Liver (tissue), 9 donors: ENCODE data around the gene PRKD1. TPM values are rescaled to one million over a fixed set of nuclear protein-coding genes. Genes with fewer than 3 reads are reported as not detected.
"Not testable (repeated sequence)": the region's sequence is repeated elsewhere in the genome, so short reads cannot be mapped to it uniquely, and the experiment has no call there.

Experiments used
- DNase-seq: peaks from one replicate; pipeline ENCODE4 v3.0.0-alpha.2; 2017; ENCODE audit warnings: low spot score
- H3K27ac ChIP-seq, 2 donors: one replicate each; pipeline ENCODE4 v1.7.0; 2013; ENCODE audit warnings: inconsistent platforms in 2 of 2, low read length in 2 of 2, control low read depth in 1 of 2, low read depth in 1 of 2, mild to moderate bottlenecking in 1 of 2
- H3K27me3 ChIP-seq, 4 donors: one replicate each; pipeline versions ENCODE4 v1.6.1 to v1.7.0; 2013; ENCODE audit warnings: low read length in 3 of 4, inconsistent platforms in 1 of 4, mild to moderate bottlenecking in 1 of 4, moderate library complexity in 1 of 4; ENCODE audit not compliant: control insufficient read depth in 4 of 4, insufficient read depth in 4 of 4
- H3K36me3 ChIP-seq, 4 donors: one replicate each; pipeline versions ENCODE4 v1.6.1 to v1.7.0; 2013; ENCODE audit warnings: low read length in 3 of 4, mild to moderate bottlenecking in 3 of 4, low read depth in 1 of 4, moderate library complexity in 1 of 4; ENCODE audit not compliant: control insufficient read depth in 4 of 4, insufficient read depth in 3 of 4
- H3K4me1 ChIP-seq, 4 donors: one replicate each; pipeline versions ENCODE4 v1.6.1 to v1.7.0; 2013; ENCODE audit warnings: low read length in 3 of 4, mild to moderate bottlenecking in 3 of 4, moderate library complexity in 1 of 4; ENCODE audit not compliant: control insufficient read depth in 4 of 4, insufficient read depth in 4 of 4
- H3K4me3 ChIP-seq, 3 donors: one replicate each; pipeline versions ENCODE4 v1.6.1 to v1.7.0; 2013; ENCODE audit warnings: low read length in 3 of 3, control low read depth in 1 of 3, low read depth in 1 of 3, mild to moderate bottlenecking in 1 of 3
- H3K9ac ChIP-seq, 2 donors: one replicate each; pipeline ENCODE4 v1.7.0; 2013; ENCODE audit warnings: low read length in 2 of 2, mild to moderate bottlenecking in 2 of 2, moderate library complexity in 2 of 2, control low read depth in 1 of 2, low read depth in 1 of 2
- H3K9me3 ChIP-seq, 4 donors: one replicate each; pipeline versions ENCODE4 v1.6.1 to v1.7.0; 2013; ENCODE audit warnings: low read length in 3 of 4; ENCODE audit not compliant: control insufficient read depth in 4 of 4
- ATF3 ChIP-seq: IDR thresholded peaks from 2 replicates; pipeline ENCODE4 v1.6.1; 2016; ENCODE audit warnings: antibody characterized with exemption
- EGR1 ChIP-seq, 2 donors: IDR thresholded peaks; 2 replicates each; pipeline ENCODE4 v1.6.1; 2016 to 2018; ENCODE audit warnings: antibody characterized with exemption in 2 of 2, low read depth in 2 of 2
- FOXA2 ChIP-seq: IDR thresholded peaks from 2 replicates; pipeline ENCODE4 v1.6.1; 2016; ENCODE audit warnings: antibody characterized with exemption
- GABPA ChIP-seq, 2 donors: IDR thresholded peaks in 1 of 2; conservative IDR thresholded peaks in 1 of 2; 2 replicates each; pipeline ENCODE4 v1.6.1; 2016; ENCODE audit warnings: antibody characterized with exemption in 2 of 2, mild to moderate bottlenecking in 1 of 2, moderate library complexity in 1 of 2
- HNF4A ChIP-seq, 2 donors: conservative IDR thresholded peaks; 2 replicates each; pipeline ENCODE4 v1.6.1; 2016; ENCODE audit warnings: antibody characterized with exemption in 2 of 2, mild to moderate bottlenecking in 2 of 2
- HNF4G ChIP-seq: IDR thresholded peaks from 2 replicates; pipeline ENCODE4 v1.6.1; 2016; ENCODE audit warnings: antibody characterized with exemption
- JUND ChIP-seq, 2 donors: IDR thresholded peaks; 2 replicates each; pipeline ENCODE4 v1.6.1; 2016; ENCODE audit warnings: antibody characterized with exemption in 2 of 2
- MAX ChIP-seq: IDR thresholded peaks from 2 replicates; pipeline ENCODE4 v1.6.1; 2016; ENCODE audit warnings: antibody characterized with exemption
- RAD21 ChIP-seq, 2 donors: IDR thresholded peaks; 2 replicates each; pipeline ENCODE4 v1.6.1; 2016; ENCODE audit warnings: antibody characterized with exemption in 2 of 2, mild to moderate bottlenecking in 2 of 2
- REST ChIP-seq: IDR thresholded peaks from 2 replicates; pipeline ENCODE4 v1.6.1; 2016; ENCODE audit warnings: antibody characterized with exemption, mild to moderate bottlenecking
- RXRA ChIP-seq, 2 donors: IDR thresholded peaks; 2 replicates each; pipeline ENCODE4 v1.6.1; 2017 to 2018; ENCODE audit warnings: antibody characterized with exemption in 2 of 2, mild to moderate bottlenecking in 1 of 2
- TAF1 ChIP-seq: conservative IDR thresholded peaks from 2 replicates; pipeline ENCODE4 v1.6.1; 2016; ENCODE audit warnings: antibody characterized with exemption, mild to moderate bottlenecking
- ZBTB33 ChIP-seq: IDR thresholded peaks from 2 replicates; pipeline ENCODE4 v1.6.1; 2016; ENCODE audit warnings: antibody characterized with exemption
- WGBS: extraction: QIAGEN DNeasy Blood & Tissue Kit; methylation state at CpG from one replicate; pipeline ENCODE4 v1.1.7; 2013; 5-methylcytosine and 5-hydroxymethylcytosine counted together
- polyA plus RNA-seq, 2 donors: library from polyadenylated mRNA; stranded (reverse) in 1 of 2; unstranded in 1 of 2; fragments of 200-250 nt in 1 of 2; fragments of >200 nt in 1 of 2; fragmentation: Nextera tagmentation in 1 of 2; extraction: Ambion mirVana in 1 of 2; gene quantifications; one replicate each; pipeline versions ENCODE4 v1.2.1 to v1.2.3, GENCODE V29; 2013 to 2015
- total RNA-seq, 2 donors: library from RNA; depleted of rRNA; stranded (reverse); fragments of >200 nt; gene quantifications; one replicate each; pipeline ENCODE4 v1.2.3, GENCODE V29; 2014
- TF ChIP-seq, protein P1 (sequence below): fragments of 150-350 bp; IDR thresholded peaks from 2 replicates; pipeline ENCODE4 v1.5.1; 2017; ENCODE audit warnings: improper control_type of control experiment, low read depth, low read length; ENCODE audit not compliant: missing input control
- donor health status: healthy.
- donor health status: healthy.
- donor health status: healthy.
- donor health status: healthy.
- donor health status: healthy.

Gene PRKD1
- total and polyA plus RNA-seq, 4 donors = 0.85 to 5.0 (median 0.99) TPM

DNA sequence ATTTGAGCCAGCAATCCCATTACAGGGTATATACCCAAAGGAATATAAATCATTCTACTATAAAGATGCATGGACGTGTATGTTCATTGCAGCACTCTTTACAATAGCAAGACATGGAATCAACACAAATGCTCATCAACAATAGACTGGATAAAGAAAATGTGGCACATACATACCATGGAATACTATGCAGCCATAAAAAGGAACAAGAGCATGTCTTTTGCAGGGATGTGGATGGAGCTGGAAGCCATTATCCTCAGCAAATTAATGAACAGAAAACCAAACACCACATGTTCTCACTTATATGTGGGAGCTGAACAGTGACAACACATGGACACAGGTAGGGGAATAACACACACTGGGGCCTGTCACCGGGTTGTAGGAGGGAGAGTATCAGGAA, 238.1 kb downstream of the PRKD1 start:
- not testable (repeated sequence) for H3K9ac ChIP-seq, H3K4me1 ChIP-seq

DNA sequence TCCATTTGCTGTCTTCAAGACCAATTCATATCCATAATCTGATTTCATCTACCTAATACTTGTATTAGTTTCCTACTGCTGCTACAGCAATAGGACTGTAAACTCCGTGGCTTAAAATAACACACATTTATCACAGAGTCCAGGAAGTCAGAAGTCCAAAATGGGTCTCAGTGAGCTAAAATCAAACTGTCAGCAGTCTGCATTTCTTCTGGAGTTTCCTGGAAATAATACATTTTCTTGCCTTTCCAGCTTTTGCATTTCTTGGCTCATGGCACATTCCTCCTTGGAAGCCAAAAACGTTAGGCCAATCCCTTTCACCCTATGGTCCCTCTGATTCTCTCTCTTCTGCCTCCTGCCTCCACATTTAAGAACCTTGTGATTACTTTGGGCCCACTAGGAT, 239.8 kb downstream of the PRKD1 start:
- no peak for DNase-seq
- no peak overlapping the region for H3K4me3 ChIP-seq
- H3K4me1 ChIP-seq = no peaks in the 10 kb centered on the region
- H3K9ac ChIP-seq = no peak overlapping the region
- H3K36me3 ChIP-seq = no peaks in the 10 kb centered on the region
- H3K27me3 ChIP-seq = no peaks in the 10 kb centered on the region
- no peak overlapping the region for H3K27ac ChIP-seq
- H3K9me3 ChIP-seq = no peaks in the 10 kb centered on the region
- TF ChIP-seq MAX = no peak
- TF ChIP-seq RXRA (IDR thresholded peaks at IDR 0.05) = no peak
- TF ChIP-seq JUND (IDR thresholded peaks at IDR 0.05) = no peak
- no peak for TF ChIP-seq EGR1 (IDR thresholded peaks at IDR 0.05; ENCODE audit: low read depth in 2 of 2)
- no peak for TF ChIP-seq GABPA (IDR thresholded peaks at IDR 0.05 in 1 of 2, conservative IDR thresholded peaks at IDR 0.05 in 1 of 2)
- TF ChIP-seq FOXA2 = no peak
- no peak for TF ChIP-seq ZBTB33
- TF ChIP-seq, protein P1, sequence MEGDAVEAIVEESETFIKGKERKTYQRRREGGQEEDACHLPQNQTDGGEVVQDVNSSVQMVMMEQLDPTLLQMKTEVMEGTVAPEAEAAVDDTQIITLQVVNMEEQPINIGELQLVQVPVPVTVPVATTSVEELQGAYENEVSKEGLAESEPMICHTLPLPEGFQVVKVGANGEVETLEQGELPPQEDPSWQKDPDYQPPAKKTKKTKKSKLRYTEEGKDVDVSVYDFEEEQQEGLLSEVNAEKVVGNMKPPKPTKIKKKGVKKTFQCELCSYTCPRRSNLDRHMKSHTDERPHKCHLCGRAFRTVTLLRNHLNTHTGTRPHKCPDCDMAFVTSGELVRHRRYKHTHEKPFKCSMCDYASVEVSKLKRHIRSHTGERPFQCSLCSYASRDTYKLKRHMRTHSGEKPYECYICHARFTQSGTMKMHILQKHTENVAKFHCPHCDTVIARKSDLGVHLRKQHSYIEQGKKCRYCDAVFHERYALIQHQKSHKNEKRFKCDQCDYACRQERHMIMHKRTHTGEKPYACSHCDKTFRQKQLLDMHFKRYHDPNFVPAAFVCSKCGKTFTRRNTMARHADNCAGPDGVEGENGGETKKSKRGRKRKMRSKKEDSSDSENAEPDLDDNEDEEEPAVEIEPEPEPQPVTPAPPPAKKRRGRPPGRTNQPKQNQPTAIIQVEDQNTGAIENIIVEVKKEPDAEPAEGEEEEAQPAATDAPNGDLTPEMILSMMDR = no peak
- WGBS = 54% methylated on average over 2 of the region's 2 CpGs

More for the DNA sequence above, 238.1 kb downstream of the PRKD1 start:
- H3K36me3 ChIP-seq, H3K4me3 ChIP-seq, H3K27me3 ChIP-seq, H3K9me3 ChIP-seq, H3K27ac ChIP-seq, DNase-seq: not testable (repeated sequence)
- WGBS = 87% methylated on average over 2 of the region's 2 CpGs

DNA sequence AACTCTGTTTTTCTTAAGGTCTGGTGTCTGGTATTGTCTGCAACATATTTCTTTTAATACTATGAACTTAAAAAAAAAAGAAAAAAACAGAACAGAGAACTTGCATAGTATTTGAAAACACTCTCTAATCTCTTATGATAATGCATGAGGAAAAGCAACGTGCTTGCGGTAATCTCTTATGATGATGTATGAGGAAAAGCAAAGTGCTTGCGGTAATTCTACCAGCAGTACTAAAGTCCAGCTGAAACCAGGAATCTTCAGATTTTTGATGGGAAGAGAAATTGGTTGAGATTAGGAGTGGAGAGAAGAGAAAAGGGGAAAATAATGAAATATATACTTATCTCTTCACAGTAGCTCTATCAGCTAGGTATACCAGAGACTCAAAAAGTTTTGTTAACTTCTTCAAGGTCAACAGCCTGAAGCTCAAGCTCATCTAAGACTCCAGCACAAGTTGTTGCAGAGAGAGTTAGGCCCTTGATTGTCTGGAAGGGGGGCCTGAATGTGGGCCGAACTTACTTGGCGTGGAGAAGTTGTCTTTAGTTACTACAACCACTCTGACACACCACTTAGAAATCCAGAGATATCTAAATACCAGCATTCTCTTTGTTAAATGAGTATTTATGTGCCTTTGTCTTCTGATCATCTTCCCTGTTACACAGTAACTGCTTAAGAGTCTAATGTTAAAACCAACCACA, 240.4 kb downstream of the PRKD1 start:
- Histone ChIP-seq H3K9me3 (no peaks in the 10 kb centered on the region), H3K4me3 (no peak overlapping the region), H3K27ac (no peak overlapping the region), H3K4me1 (no peaks in the 10 kb centered on the region), H3K36me3 (no peaks in the 10 kb centered on the region), H3K9ac (no peak overlapping the region), H3K27me3 (no peaks in the 10 kb centered on the region)
- WGBS = 91% methylated on average over 5 of the region's 5 CpGs
- DNase-seq = no peak
- TF ChIP-seq HNF4G = no peak
- TF ChIP-seq, protein P1 = no peak
- no peak for TF ChIP-seq ATF3
- no peak for TF ChIP-seq GABPA (IDR thresholded peaks at IDR 0.05 in 1 of 2, conservative IDR thresholded peaks at IDR 0.05 in 1 of 2)
- no peak for TF ChIP-seq RAD21 (IDR thresholded peaks at IDR 0.05)
- TF ChIP-seq TAF1 = no peak
- no peak for TF ChIP-seq EGR1 (IDR thresholded peaks at IDR 0.05; ENCODE audit: low read depth in 2 of 2)
- TF ChIP-seq JUND (IDR thresholded peaks at IDR 0.05) = no peak
- no peak for TF ChIP-seq FOXA2
- TF ChIP-seq MAX = no peak
- no peak for TF ChIP-seq REST
- TF ChIP-seq RXRA (IDR thresholded peaks at IDR 0.05) = no peak
- TF ChIP-seq HNF4A (conservative IDR thresholded peaks at IDR 0.05) = no peak
